GM23338 (cell line): ENCODE measurements around the gene MEIOSIN. TPM values are rescaled to one million over a fixed set of nuclear protein-coding genes. Genes with fewer than 3 reads are reported as not detected.

ENCODE experiments used
- ATAC-seq: fragments of 200-7000 bp; cut with Tn5 transposase; 3 replicates; pipeline ENCODE4 v1.9.1; 2020
- DNase-seq: peaks from one replicate; pipeline ENCODE4 v3.0.0-alpha.2; 2015; ENCODE audit warnings: low spot score
- H2AFZ ChIP-seq: fragments of 200-600 bp; sonication (generic); 2 replicates; pipeline ENCODE4 v1.8.0; 2016; ENCODE audit warnings: antibody characterized with exemption, mild to moderate bottlenecking, moderate library complexity
- H3F3A ChIP-seq: fragments of 200-600 bp; sonication (generic); replicated peaks from 2 replicates; pipeline ENCODE4 v1.8.0; 2017; ENCODE audit warnings: antibody characterized with exemption, mixed run types, low read depth
- H3K27ac ChIP-seq: fragments of 200-600 bp; sonication (generic); 2 replicates; pipeline ENCODE4 v1.6.1; 2016; ENCODE audit warnings: low read depth
- H3K27me3 ChIP-seq: fragments of 200-600 bp; sonication (generic); 2 replicates; pipeline ENCODE4 v1.8.0; 2016; ENCODE audit warnings: mild to moderate bottlenecking, mixed run types, moderate library complexity; ENCODE audit not compliant: insufficient read depth
- H3K36me3 ChIP-seq: fragments of 200-600 bp; sonication (generic); 2 replicates; pipeline ENCODE4 v1.8.0; 2016; ENCODE audit warnings: mild to moderate bottlenecking; ENCODE audit not compliant: insufficient read depth
- H3K4me1 ChIP-seq: fragments of 200-600 bp; sonication (generic); 2 replicates; pipeline ENCODE4 v1.8.0; 2016; ENCODE audit warnings: mild to moderate bottlenecking, moderate library complexity; ENCODE audit not compliant: insufficient read depth
- H3K4me2 ChIP-seq: fragments of 200-600 bp; sonication (generic); 2 replicates; pipeline ENCODE4 v1.7.1; 2017; ENCODE audit warnings: mixed run types
- H3K4me3 ChIP-seq: fragments of 200-600 bp; sonication (generic); 2 replicates; pipeline ENCODE4 v1.6.1; 2016; ENCODE audit warnings: mixed run types
- H3K79me2 ChIP-seq: fragments of 200-600 bp; sonication (generic); replicated peaks from 2 replicates; pipeline ENCODE4 v1.8.0; 2017; ENCODE audit warnings: mild to moderate bottlenecking; ENCODE audit not compliant: insufficient read depth
- H3K9me2 ChIP-seq: fragments of 200-600 bp; sonication (generic); 2 replicates; pipeline ENCODE4 v1.8.0; 2017; ENCODE audit not compliant: insufficient read depth
- H4K20me1 ChIP-seq: fragments of 200-600 bp; sonication (generic); replicated peaks from 2 replicates; pipeline ENCODE4 v1.8.0; 2017; ENCODE audit warnings: mild to moderate bottlenecking; ENCODE audit not compliant: insufficient read depth
- H3K27ac Mint-ChIP-seq: 2 replicates; pipeline ENCODE4 v1.8.0; 2020; ENCODE audit warnings: inconsistent platforms, mild to moderate bottlenecking, moderate library complexity, mixed read lengths
- H3K27me3 Mint-ChIP-seq: 3 replicates; pipeline ENCODE4 v1.8.0; 2022; ENCODE audit warnings: low read depth, mild to moderate bottlenecking, moderate library complexity, mixed read lengths, inconsistent platforms; ENCODE audit not compliant: insufficient read depth, poor library complexity
- H3K36me3 Mint-ChIP-seq: 3 replicates; pipeline ENCODE4 v1.8.0; 2021; ENCODE audit warnings: low read depth, mild to moderate bottlenecking, inconsistent platforms, moderate library complexity, mixed read lengths
- H3K4me1 Mint-ChIP-seq: 3 replicates; pipeline ENCODE4 v1.8.0; 2020; ENCODE audit warnings: mild to moderate bottlenecking, inconsistent platforms, mixed read lengths
- H3K4me3 Mint-ChIP-seq: 3 replicates; pipeline ENCODE4 v1.8.0; 2021; ENCODE audit warnings: moderate library complexity, mild to moderate bottlenecking, inconsistent platforms, mixed read lengths
- H3K9me3 Mint-ChIP-seq: 3 replicates; pipeline ENCODE4 v1.8.0; 2020; ENCODE audit warnings: moderate library complexity, mild to moderate bottlenecking, inconsistent platforms, mixed read lengths
- CREB1 ChIP-seq: fragments of 250-450 bp; sonication (Bioruptor Pico); IDR thresholded peaks from 2 replicates; pipeline ENCODE4 v1.5.0; 2020; ENCODE audit warnings: low read depth, mild to moderate bottlenecking, moderate library complexity
- CTCF ChIP-seq, 2 experiments: fragments of 200-600 bp in 1 of 2; sonication (generic) in 1 of 2; conservative IDR thresholded peaks; 2 replicates each; pipeline versions ENCODE4 v1.5.1 to v1.6.1; 2016 to 2017; ENCODE audit warnings: antibody characterized with exemption in 2 of 2, low read depth in 2 of 2, mild to moderate bottlenecking in 2 of 2, moderate library complexity in 1 of 2
- ETS1 ChIP-seq: IDR thresholded peaks from 2 replicates; pipeline ENCODE4 v1.6.1; 2016; ENCODE audit warnings: antibody characterized with exemption
- EZH2 ChIP-seq: fragments of 200-600 bp; sonication (generic); IDR thresholded peaks from one replicate; pipeline ENCODE4 v1.8.0; 2017; ENCODE audit warnings: antibody characterized with exemption, mild to moderate bottlenecking, low read depth; ENCODE audit not compliant: unreplicated experiment
- EZH2phosphoT487 ChIP-seq: fragments of 200-600 bp; sonication (generic); IDR thresholded peaks from one replicate; pipeline ENCODE4 v1.8.1; 2018; ENCODE audit warnings: antibody characterized with exemption; ENCODE audit not compliant: unreplicated experiment
- JUNB ChIP-seq: IDR thresholded peaks from one replicate; pipeline ENCODE4 v1.6.1; 2016; ENCODE audit warnings: antibody characterized with exemption; ENCODE audit not compliant: unreplicated experiment
- NANOG ChIP-seq: IDR thresholded peaks from 2 replicates; pipeline ENCODE4 v1.6.1; 2016; ENCODE audit warnings: antibody characterized with exemption, borderline replicate concordance
- POLR2AphosphoS5 ChIP-seq: IDR thresholded peaks from 2 replicates; pipeline ENCODE4 v1.6.1; 2016; ENCODE audit warnings: antibody characterized with exemption, low read depth
- REST ChIP-seq: IDR thresholded peaks from one replicate; pipeline ENCODE4 v1.6.1; 2018; ENCODE audit warnings: antibody characterized with exemption; ENCODE audit not compliant: unreplicated experiment
- STAT1 ChIP-seq: IDR thresholded peaks from one replicate; pipeline ENCODE4 v1.6.1; 2016; ENCODE audit warnings: antibody characterized with exemption; ENCODE audit not compliant: unreplicated experiment
- ZNF114 ChIP-seq: fragments of 250-450 bp; sonication (Bioruptor Pico); IDR thresholded peaks from 2 replicates; pipeline ENCODE4 v1.5.0; 2020; ENCODE audit warnings: mild to moderate bottlenecking, moderate library complexity
- ZNF331 ChIP-seq: fragments of 250-450 bp; sonication (Bioruptor Pico); IDR thresholded peaks from 2 replicates; pipeline ENCODE4 v1.5.0; 2020; ENCODE audit warnings: low read depth, mild to moderate bottlenecking, moderate library complexity
- ZNF462 ChIP-seq: fragments of 250-450 bp; sonication (Bioruptor Pico); IDR thresholded peaks from 2 replicates; pipeline ENCODE4 v1.5.0; 2020; ENCODE audit warnings: mild to moderate bottlenecking, moderate library complexity
- polyA plus RNA-seq: library from polyadenylated mRNA; unstranded; fragments of >200 nt; fragmentation: Nextera tagmentation; extraction: Ambion mirVana; gene quantifications from 2 replicates; pipeline ENCODE4 v1.2.1, GENCODE V29; 2016
- total RNA-seq: library from RNA; depleted of rRNA; stranded (reverse); fragments of >200 nt; shearing (Covaris generic); gene quantifications from 2 replicates; pipeline ENCODE4 v1.2.3, GENCODE V29; 2014

Gene MEIOSIN
- total and polyA plus RNA-seq, 2 experiments from 2014 or later: 0.21 to 0.28 TPM

- TF ChIP-seq EZH2: no peak
- TF ChIP-seq NANOG: no peak
- no peak for TF ChIP-seq EZH2phosphoT487
- no peak for TF ChIP-seq JUNB
- no peak for TF ChIP-seq CREB1 (CRISPR knock-in tag)
- TF ChIP-seq POLR2AphosphoS5: no peak
- TF ChIP-seq ZNF462 (CRISPR knock-in tag): no peak
- no peak for TF ChIP-seq CTCF (conservative IDR thresholded peaks at IDR 0.05; ENCODE audit: low read depth in 2 of 2)
- TF ChIP-seq ETS1: no peak
- TF ChIP-seq REST: no peak
- no peak for TF ChIP-seq ZNF331 (CRISPR knock-in tag)
- TF ChIP-seq STAT1: no peak
- TF ChIP-seq ZNF114 (CRISPR knock-in tag): no peak
- DNase-seq (no peak), ATAC-seq (no peak)
- H3K9me3 Mint-ChIP-seq: no peaks in the 10 kb centered on the region; the same call in 2 of the 3 replicates
- no peak overlapping the region for H3K27ac Mint-ChIP-seq
- Histone ChIP-seq H3K36me3 (no peaks in the 10 kb centered on the region), H4K20me1 (no peaks in the 10 kb centered on the region), H3F3A (no peaks in the 10 kb centered on the region), H3K27me3 (no peaks in the 10 kb centered on the region), H3K27ac (no peak overlapping the region), H3K79me2 (no peaks in the 10 kb centered on the region), H3K9me2 (no peaks in the 10 kb centered on the region), H3K4me3 (no peak overlapping the region), H3K4me1 (peaks cover 5% of the 10 kb centered on the region; the same call in 1 of the 2 replicates), H3K4me2 (no peak overlapping the region), H2AFZ (no peak overlapping the region)
- H3K27me3 Mint-ChIP-seq: peaks cover 19% of the 10 kb centered on the region
- H3K4me1 Mint-ChIP-seq: peaks cover 5% of the 10 kb centered on the region; the same call in 2 of the 3 replicates
- no peaks in the 10 kb centered on the region for H3K36me3 Mint-ChIP-seq
- no peak overlapping the region for H3K4me3 Mint-ChIP-seq
These were observed 25.7 kb downstream of the MEIOSIN start for GRCh38 chr19:45758921-45759320.
